Neural cell (in vitro differentiated cells): ENCODE data around the gene PRUNE2. TPM values are rescaled to one million over a fixed set of nuclear protein-coding genes. Genes with fewer than 3 reads are reported as not detected.

Experiments
- H2AFZ ChIP-seq: fragments of 200-600, 300-800 bp; sonication (generic), shearing (Covaris generic); 2 replicates; pipeline ENCODE4 v1.6.0; 2014; ENCODE audit warnings: low read depth, mild to moderate bottlenecking, antibody characterized with exemption, low read length, moderate library complexity
- H3F3A ChIP-seq: fragments of 200-600 bp; shearing (Covaris generic); 2 replicates; pipeline ENCODE4 v1.6.1; 2016; ENCODE audit warnings: mild to moderate bottlenecking, moderate library complexity, mixed read lengths, antibody characterized with exemption, low read length; ENCODE audit not compliant: insufficient read depth, poor library complexity, severe bottlenecking
- H3K27ac ChIP-seq: fragments of 200-600, 300-800 bp; sonication (generic), shearing (Covaris generic); 2 replicates; pipeline ENCODE4 v1.5.1; 2014; ENCODE audit warnings: mild to moderate bottlenecking, low read length, moderate library complexity
- H3K27me3 ChIP-seq: fragments of 300-800, 200-600 bp; sonication (generic), shearing (Covaris generic); 2 replicates; pipeline ENCODE4 v1.6.0; 2014; ENCODE audit warnings: mild to moderate bottlenecking, low read depth, low read length, moderate library complexity; ENCODE audit not compliant: insufficient read depth
- H3K36me3 ChIP-seq: fragments of 300-800, 200-600 bp; sonication (generic), shearing (Covaris generic); 2 replicates; pipeline ENCODE4 v1.5.1; 2014; ENCODE audit warnings: mild to moderate bottlenecking, antibody characterized with exemption, low read length, moderate library complexity; ENCODE audit not compliant: insufficient read depth
- H3K4me2 ChIP-seq: fragments of 300-800, 200-600 bp; sonication (generic), shearing (Covaris generic); 2 replicates; pipeline ENCODE4 v1.6.0; 2014; ENCODE audit warnings: mild to moderate bottlenecking, low read length
- H3K4me3 ChIP-seq: fragments of 300-800, 200-600 bp; sonication (generic), shearing (Covaris generic); 2 replicates; pipeline ENCODE4 v1.5.1; 2014; ENCODE audit warnings: mild to moderate bottlenecking, low read length, moderate library complexity
- H3K79me2 ChIP-seq: fragments of 200-600 bp; shearing (Covaris generic); replicated peaks from 2 replicates; pipeline ENCODE4 v1.6.0; 2014; ENCODE audit warnings: mild to moderate bottlenecking, low read length, moderate library complexity; ENCODE audit not compliant: insufficient read depth
- H3K9ac ChIP-seq: fragments of 300-800, 200-600 bp; sonication (generic), shearing (Covaris generic); 2 replicates; pipeline ENCODE4 v1.6.1; 2016; ENCODE audit warnings: mild to moderate bottlenecking, low read length, mixed read lengths
- H3K9me2 ChIP-seq: fragments of 200-600 bp; shearing (Covaris generic); 2 replicates; pipeline ENCODE4 v1.6.1; 2016; ENCODE audit warnings: mild to moderate bottlenecking, low read length, mixed read lengths; ENCODE audit not compliant: insufficient read depth
- H3K9me3 ChIP-seq: fragments of 200-600, 300-800 bp; sonication (generic), shearing (Covaris generic); 2 replicates; pipeline ENCODE4 v1.6.1; 2016; ENCODE audit warnings: mild to moderate bottlenecking, mixed run types, low read length, moderate library complexity, mixed read lengths
- H4K20me1 ChIP-seq: fragments of 200-600 bp; shearing (Covaris generic); 2 replicates; pipeline ENCODE4 v1.6.1; 2016; ENCODE audit warnings: mild to moderate bottlenecking, mixed run types; ENCODE audit not compliant: insufficient read depth
- EP300 ChIP-seq: fragments of 450-650 bp; conservative IDR thresholded peaks from 2 replicates; pipeline ENCODE4 v1.6.1; 2014; ENCODE audit warnings: antibody characterized with exemption, mild to moderate bottlenecking, moderate library complexity; ENCODE audit not compliant: poor library complexity, severe bottlenecking
- EZH2 ChIP-seq: fragments of 200-600, 300-800 bp; shearing (Covaris generic), sonication (generic); IDR thresholded peaks from 2 replicates; pipeline ENCODE4 v1.6.1; 2014; ENCODE audit warnings: antibody characterized with exemption, low read length, borderline replicate concordance, mild to moderate bottlenecking; ENCODE audit not compliant: insufficient read depth, poor library complexity, severe bottlenecking
- MXI1 ChIP-seq: fragments of 450-650 bp; conservative IDR thresholded peaks from 2 replicates; pipeline ENCODE4 v1.6.1; 2014; ENCODE audit warnings: antibody characterized with exemption, mild to moderate bottlenecking; ENCODE audit not compliant: poor library complexity, severe bottlenecking
- POLR2AphosphoS5 ChIP-seq: IDR thresholded peaks from 2 replicates; pipeline ENCODE4 v1.6.1; 2012
- RAD21 ChIP-seq: fragments of 450-650 bp; conservative IDR thresholded peaks from 2 replicates; pipeline ENCODE4 v1.6.1; 2014; ENCODE audit warnings: antibody characterized with exemption, mild to moderate bottlenecking, moderate library complexity
- SMC3 ChIP-seq: fragments of 450-650 bp; conservative IDR thresholded peaks from 2 replicates; pipeline ENCODE4 v1.6.1; 2014; ENCODE audit warnings: antibody characterized with exemption, mild to moderate bottlenecking, moderate library complexity; ENCODE audit not compliant: poor library complexity
- TAF1 ChIP-seq: IDR thresholded peaks from 2 replicates; pipeline ENCODE4 v1.6.1; 2012; ENCODE audit warnings: low read depth
- polyA plus RNA-seq: library from polyadenylated mRNA; depleted of rRNA; stranded (reverse); fragments of >200 nt; gene quantifications from 2 replicates; pipeline ENCODE4 v1.2.3, GENCODE V29; 2014
- TF ChIP-seq, protein P1 (sequence below): IDR thresholded peaks from 2 replicates; pipeline ENCODE4 v1.6.1; 2012; ENCODE audit warnings: borderline replicate concordance
- TF ChIP-seq, protein P2 (sequence below): fragments of 450-650 bp; IDR thresholded peaks from 2 replicates; pipeline ENCODE4 v1.5.1; 2014; ENCODE audit warnings: antibody characterized with exemption, mild to moderate bottlenecking, moderate library complexity; ENCODE audit not compliant: poor library complexity, severe bottlenecking

The PRUNE2 gene
- polyA plus RNA-seq, 1 donor from 2014 or later, result 9.7 TPM

GRCh38 chr9:76758476-76758875 lies 147.4 kb downstream of the PRUNE2 start:
- Histone ChIP-seq H3K36me3 (no peaks in the 10 kb centered on the region), H3K27ac (no peak overlapping the region), H3K9ac (no peak overlapping the region), H3K4me3 (no peak overlapping the region), H3K79me2 (no peaks in the 10 kb centered on the region), H3K27me3 (no peaks in the 10 kb centered on the region), H3K9me3 (no peaks in the 10 kb centered on the region), H3K9me2 (no peaks in the 10 kb centered on the region), H2AFZ (no peak overlapping the region), H3F3A (no peaks in the 10 kb centered on the region), H3K4me2 (no peak overlapping the region), H4K20me1 (no peaks in the 10 kb centered on the region)
- no peak for TF ChIP-seq EP300
- TF ChIP-seq, protein P1, sequence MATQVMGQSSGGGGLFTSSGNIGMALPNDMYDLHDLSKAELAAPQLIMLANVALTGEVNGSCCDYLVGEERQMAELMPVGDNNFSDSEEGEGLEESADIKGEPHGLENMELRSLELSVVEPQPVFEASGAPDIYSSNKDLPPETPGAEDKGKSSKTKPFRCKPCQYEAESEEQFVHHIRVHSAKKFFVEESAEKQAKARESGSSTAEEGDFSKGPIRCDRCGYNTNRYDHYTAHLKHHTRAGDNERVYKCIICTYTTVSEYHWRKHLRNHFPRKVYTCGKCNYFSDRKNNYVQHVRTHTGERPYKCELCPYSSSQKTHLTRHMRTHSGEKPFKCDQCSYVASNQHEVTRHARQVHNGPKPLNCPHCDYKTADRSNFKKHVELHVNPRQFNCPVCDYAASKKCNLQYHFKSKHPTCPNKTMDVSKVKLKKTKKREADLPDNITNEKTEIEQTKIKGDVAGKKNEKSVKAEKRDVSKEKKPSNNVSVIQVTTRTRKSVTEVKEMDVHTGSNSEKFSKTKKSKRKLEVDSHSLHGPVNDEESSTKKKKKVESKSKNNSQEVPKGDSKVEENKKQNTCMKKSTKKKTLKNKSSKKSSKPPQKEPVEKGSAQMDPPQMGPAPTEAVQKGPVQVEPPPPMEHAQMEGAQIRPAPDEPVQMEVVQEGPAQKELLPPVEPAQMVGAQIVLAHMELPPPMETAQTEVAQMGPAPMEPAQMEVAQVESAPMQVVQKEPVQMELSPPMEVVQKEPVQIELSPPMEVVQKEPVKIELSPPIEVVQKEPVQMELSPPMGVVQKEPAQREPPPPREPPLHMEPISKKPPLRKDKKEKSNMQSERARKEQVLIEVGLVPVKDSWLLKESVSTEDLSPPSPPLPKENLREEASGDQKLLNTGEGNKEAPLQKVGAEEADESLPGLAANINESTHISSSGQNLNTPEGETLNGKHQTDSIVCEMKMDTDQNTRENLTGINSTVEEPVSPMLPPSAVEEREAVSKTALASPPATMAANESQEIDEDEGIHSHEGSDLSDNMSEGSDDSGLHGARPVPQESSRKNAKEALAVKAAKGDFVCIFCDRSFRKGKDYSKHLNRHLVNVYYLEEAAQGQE, result no peak
- no peak for TF ChIP-seq POLR2AphosphoS5
- TF ChIP-seq MXI1, result no peak
- TF ChIP-seq EZH2, result no peak
- TF ChIP-seq TAF1, result no peak
- TF ChIP-seq, protein P2, sequence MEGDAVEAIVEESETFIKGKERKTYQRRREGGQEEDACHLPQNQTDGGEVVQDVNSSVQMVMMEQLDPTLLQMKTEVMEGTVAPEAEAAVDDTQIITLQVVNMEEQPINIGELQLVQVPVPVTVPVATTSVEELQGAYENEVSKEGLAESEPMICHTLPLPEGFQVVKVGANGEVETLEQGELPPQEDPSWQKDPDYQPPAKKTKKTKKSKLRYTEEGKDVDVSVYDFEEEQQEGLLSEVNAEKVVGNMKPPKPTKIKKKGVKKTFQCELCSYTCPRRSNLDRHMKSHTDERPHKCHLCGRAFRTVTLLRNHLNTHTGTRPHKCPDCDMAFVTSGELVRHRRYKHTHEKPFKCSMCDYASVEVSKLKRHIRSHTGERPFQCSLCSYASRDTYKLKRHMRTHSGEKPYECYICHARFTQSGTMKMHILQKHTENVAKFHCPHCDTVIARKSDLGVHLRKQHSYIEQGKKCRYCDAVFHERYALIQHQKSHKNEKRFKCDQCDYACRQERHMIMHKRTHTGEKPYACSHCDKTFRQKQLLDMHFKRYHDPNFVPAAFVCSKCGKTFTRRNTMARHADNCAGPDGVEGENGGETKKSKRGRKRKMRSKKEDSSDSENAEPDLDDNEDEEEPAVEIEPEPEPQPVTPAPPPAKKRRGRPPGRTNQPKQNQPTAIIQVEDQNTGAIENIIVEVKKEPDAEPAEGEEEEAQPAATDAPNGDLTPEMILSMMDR, result no peak
- TF ChIP-seq RAD21, result no peak
- TF ChIP-seq SMC3, result no peak

DNA sequence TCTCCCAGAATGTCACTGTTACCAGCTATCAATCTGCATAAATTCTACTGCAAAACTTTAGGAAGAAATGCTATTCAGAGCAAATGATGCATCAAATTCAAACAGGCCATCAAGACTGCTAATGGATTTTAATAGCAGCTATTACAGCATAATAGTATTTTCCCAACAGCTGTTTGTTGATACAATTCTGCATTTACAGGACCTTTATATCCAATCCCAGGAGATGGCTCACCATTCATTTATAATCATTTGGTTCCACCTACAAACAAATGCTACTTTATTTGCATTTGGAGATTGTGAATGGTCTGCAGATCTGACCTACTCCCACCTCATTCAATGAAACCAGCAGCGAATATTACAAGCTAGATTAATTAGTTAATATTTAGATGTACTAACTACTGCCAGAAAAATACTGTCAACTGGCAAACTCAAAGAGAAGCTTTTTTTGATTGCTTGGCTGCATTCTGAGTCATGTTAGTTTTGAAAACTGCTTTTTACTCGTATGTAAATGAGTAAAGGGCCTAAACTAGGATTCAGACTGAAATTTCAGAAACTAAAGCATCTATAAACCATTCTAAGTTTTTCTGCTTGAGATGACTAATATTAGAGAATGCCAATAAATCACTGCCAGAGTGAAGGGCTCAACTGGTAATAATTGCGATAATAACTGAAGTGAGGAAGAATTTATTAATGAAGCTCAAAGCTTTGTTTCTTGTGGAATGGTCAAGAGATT lies 148.8 kb downstream of the PRUNE2 start:
- Histone ChIP-seq H3K9ac (no peak overlapping the region), H3K79me2 (no peaks in the 10 kb centered on the region), H3K9me2 (no peaks in the 10 kb centered on the region), H3K36me3 (no peaks in the 10 kb centered on the region), H3K4me2 (no peak overlapping the region), H2AFZ (no peak overlapping the region), H3K27me3 (no peaks in the 10 kb centered on the region), H3K9me3 (no peaks in the 10 kb centered on the region), H4K20me1 (no peaks in the 10 kb centered on the region), H3K4me3 (no peak overlapping the region), H3K27ac (no peak overlapping the region), H3F3A (no peaks in the 10 kb centered on the region)
- TF ChIP-seq, protein P1, result no peak
- TF ChIP-seq EZH2 (no peak), RAD21 (no peak), MXI1 (no peak), SMC3 (no peak), EP300 (no peak), TAF1 (no peak), POLR2AphosphoS5 (no peak)
- TF ChIP-seq, protein P2, result no peak
